HEK293 (cell line): ENCODE results near the gene KRTAP10-12.

Experiments used
- CTCF ChIA-PET: fragments of 350-600 bp; formaldehyde crosslinking; extraction: SDS; loops from one replicate; lab custom pipeline; 2021; ENCODE audit warnings: antibody characterized with exemption; lab: Yijun Ruan, JAX
- POLR2A ChIA-PET: fragments of 300-600 bp; formaldehyde crosslinking; extraction: SDS; loops from one replicate; lab custom pipeline; 2020; ENCODE audit warnings: antibody characterized with exemption, inconsistent platforms; lab: Yijun Ruan, JAX
- H3K27ac ChIP-seq: fragments of 200-500 bp; sonication (Bioruptor generic); 2 replicates; pipeline ENCODE4 v1.5.1; 2014; ENCODE audit warnings: low read depth, low read length, control low read depth, inconsistent platforms; ENCODE audit errors: extremely low read depth
- H3K36me3 ChIP-seq, 2 experiments: fragments of 200-500 bp in 1 of 2; sonication (Bioruptor generic) in 1 of 2; 1 replicate in 1 of 2; 2 replicates in 1 of 2; pipeline ENCODE4 v1.5.1; 2014 to 2017; ENCODE audit warnings: inconsistent platforms in 2 of 2, low read length in 2 of 2; ENCODE audit not compliant: control insufficient read depth in 2 of 2, insufficient read depth in 1 of 2
- H3K4me1 ChIP-seq: fragments of 200-500 bp; sonication (Bioruptor generic); 2 replicates; pipeline ENCODE4 v1.5.1; 2014; ENCODE audit warnings: mild to moderate bottlenecking, low read length, inconsistent platforms; ENCODE audit not compliant: control insufficient read depth, insufficient read depth
- H3K4me3 ChIP-seq: 2 replicates; pipeline ENCODE4 v1.5.1; 2011; ENCODE audit warnings: low read depth, mild to moderate bottlenecking, control low read depth, low read length, moderate library complexity
- H3K9me3 ChIP-seq: fragments of 200-500 bp; sonication (Bioruptor generic); 2 replicates; pipeline ENCODE4 v1.5.1; 2014; ENCODE audit warnings: low read depth, low read length, inconsistent platforms; ENCODE audit not compliant: control insufficient read depth, insufficient read depth
- GLIS1 ChIP-seq: fragments of 450-650 bp; formaldehyde crosslinking; IDR thresholded peaks from 2 replicates; pipeline ENCODE4 v1.5.1; 2016; ENCODE audit warnings: missing biosample characterization, missing genetic modification characterization
- KLF9 ChIP-seq: fragments of 450-650 bp; formaldehyde crosslinking; IDR thresholded peaks from 2 replicates; pipeline ENCODE4 v1.5.1; 2016; ENCODE audit warnings: missing biosample characterization, missing genetic modification characterization, low read depth
- MYNN ChIP-seq: fragments of 450-650 bp; formaldehyde crosslinking; IDR thresholded peaks from 2 replicates; pipeline ENCODE4 v1.5.1; 2016; ENCODE audit warnings: missing biosample characterization, missing genetic modification characterization, borderline replicate concordance
- MZF1 ChIP-seq: fragments of 450-650 bp; formaldehyde crosslinking; IDR thresholded peaks from 2 replicates; pipeline ENCODE4 v1.5.1; 2017; ENCODE audit warnings: missing biosample characterization, missing genetic modification characterization, borderline replicate concordance
- SCRT1 ChIP-seq: fragments of 450-650 bp; formaldehyde crosslinking; IDR thresholded peaks from 2 replicates; pipeline ENCODE4 v1.5.1; 2016; ENCODE audit warnings: missing biosample characterization, missing genetic modification characterization, borderline replicate concordance
- YY1 ChIP-seq: fragments of 450-650 bp; formaldehyde crosslinking; IDR thresholded peaks from 2 replicates; pipeline ENCODE4 v1.5.1; 2018; ENCODE audit warnings: missing biosample characterization, missing genetic modification characterization
- ZBTB48 ChIP-seq: fragments of 450-650 bp; formaldehyde crosslinking; IDR thresholded peaks from 2 replicates; pipeline ENCODE4 v1.5.1; 2016; ENCODE audit warnings: missing biosample characterization, missing genetic modification characterization
- ZNF146 ChIP-seq: fragments of 450-650 bp; formaldehyde crosslinking; IDR thresholded peaks from 2 replicates; pipeline ENCODE4 v1.5.1; 2016; ENCODE audit warnings: missing biosample characterization, missing genetic modification characterization
- ZNF223 ChIP-seq: fragments of 450-650 bp; formaldehyde crosslinking; IDR thresholded peaks from 2 replicates; pipeline ENCODE4 v1.5.1; 2016; ENCODE audit warnings: missing biosample characterization, missing genetic modification characterization
- ZNF23 ChIP-seq: fragments of 450-650 bp; formaldehyde crosslinking; IDR thresholded peaks from 2 replicates; pipeline ENCODE4 v1.5.1; 2016; ENCODE audit warnings: missing biosample characterization, missing genetic modification characterization, borderline replicate concordance
- ZNF501 ChIP-seq: fragments of 450-650 bp; formaldehyde crosslinking; IDR thresholded peaks from 2 replicates; pipeline ENCODE4 v1.5.1; 2016; ENCODE audit warnings: missing biosample characterization, missing genetic modification characterization
- ZNF549 ChIP-seq: fragments of 450-650 bp; IDR thresholded peaks from 2 replicates; pipeline ENCODE4 v1.5.1; 2018; ENCODE audit warnings: missing biosample characterization, missing genetic modification characterization, mild to moderate bottlenecking, inconsistent platforms, moderate library complexity
- ZNF610 ChIP-seq: fragments of 450-650 bp; formaldehyde crosslinking; IDR thresholded peaks from 2 replicates; pipeline ENCODE4 v1.5.1; 2016; ENCODE audit warnings: missing biosample characterization, missing genetic modification characterization, borderline replicate concordance
- ZNF670 ChIP-seq: fragments of 450-650 bp; formaldehyde crosslinking; IDR thresholded peaks from 2 replicates; pipeline ENCODE4 v1.5.1; 2016; ENCODE audit warnings: missing biosample characterization, missing genetic modification characterization, low read depth
- ZNF76 ChIP-seq: fragments of 450-650 bp; formaldehyde crosslinking; IDR thresholded peaks from 2 replicates; pipeline ENCODE4; 2016; ENCODE audit warnings: low read depth, missing biosample characterization, missing genetic modification characterization, borderline replicate concordance
- TF ChIP-seq, protein P1 (sequence below): fragments of 450-650 bp; formaldehyde crosslinking; IDR thresholded peaks from 2 replicates; pipeline ENCODE4 v1.5.1; 2016; ENCODE audit warnings: missing biosample characterization, missing genetic modification characterization
- TF ChIP-seq, protein P2 (sequence below): fragments of 450-650 bp; formaldehyde crosslinking; IDR thresholded peaks from 2 replicates; pipeline ENCODE4 v1.5.1; 2016; ENCODE audit warnings: missing biosample characterization, missing genetic modification characterization
- TF ChIP-seq, protein P3 (sequence below): IDR thresholded peaks from 2 replicates; pipeline ENCODE4 v1.6.1; 2011; ENCODE audit warnings: mild to moderate bottlenecking, low read depth, low read length, borderline replicate concordance
- TF ChIP-seq, protein P4 (sequence below): fragments of 450-650 bp; formaldehyde crosslinking; IDR thresholded peaks from 2 replicates; pipeline ENCODE4 v1.5.1; 2016; ENCODE audit warnings: missing biosample characterization, missing genetic modification characterization, low read depth

The KRTAP10-12 gene

DNA sequence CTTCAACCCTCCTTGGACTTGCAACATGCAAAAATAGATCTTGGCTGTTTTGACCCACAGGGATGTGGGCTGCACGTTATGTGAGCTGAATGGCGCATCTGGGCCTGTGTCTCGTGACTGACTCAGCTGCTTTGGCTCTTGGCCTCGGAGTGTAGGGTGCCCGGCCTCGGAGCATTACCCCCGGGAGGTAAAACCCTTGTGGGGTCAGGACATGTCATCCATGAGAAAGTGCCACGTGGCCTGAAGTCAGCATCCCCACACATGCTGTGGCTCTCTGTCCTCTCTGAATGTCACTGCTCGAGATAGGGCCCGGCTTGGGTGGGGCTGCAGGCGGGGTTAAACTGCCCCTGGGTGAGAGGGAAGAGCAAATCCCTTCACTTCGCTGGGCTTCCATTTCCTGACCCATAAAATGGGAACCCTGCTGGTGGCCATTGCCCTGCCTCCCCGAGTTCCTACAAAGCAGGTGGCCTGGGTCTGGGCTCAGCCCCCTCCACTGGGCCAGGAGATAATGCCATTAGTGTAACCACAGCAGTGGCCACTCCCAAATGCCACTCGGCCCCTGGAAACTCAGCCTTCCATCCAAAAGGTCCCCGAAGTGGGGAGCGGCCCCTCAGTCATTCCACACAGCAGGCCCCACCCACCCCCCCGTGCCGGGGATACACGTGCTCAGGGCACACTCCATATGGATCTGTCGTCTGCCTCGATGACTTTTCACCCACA lies 37.2 kb downstream of the KRTAP10-12 start:
- Histone ChIP-seq H3K4me3 (no peak overlapping the region), H3K4me1 (no peaks in the 10 kb centered on the region), H3K36me3 (no peaks in the 10 kb centered on the region), H3K9me3 (no peaks in the 10 kb centered on the region), H3K27ac (no peak overlapping the region)
- POLR2A ChIA-PET = no interaction called here
- TF ChIP-seq YY1 (tag by site-specific recombination) (no peak), GLIS1 (tag by site-specific recombination) (no peak)
- TF ChIP-seq, protein P1, sequence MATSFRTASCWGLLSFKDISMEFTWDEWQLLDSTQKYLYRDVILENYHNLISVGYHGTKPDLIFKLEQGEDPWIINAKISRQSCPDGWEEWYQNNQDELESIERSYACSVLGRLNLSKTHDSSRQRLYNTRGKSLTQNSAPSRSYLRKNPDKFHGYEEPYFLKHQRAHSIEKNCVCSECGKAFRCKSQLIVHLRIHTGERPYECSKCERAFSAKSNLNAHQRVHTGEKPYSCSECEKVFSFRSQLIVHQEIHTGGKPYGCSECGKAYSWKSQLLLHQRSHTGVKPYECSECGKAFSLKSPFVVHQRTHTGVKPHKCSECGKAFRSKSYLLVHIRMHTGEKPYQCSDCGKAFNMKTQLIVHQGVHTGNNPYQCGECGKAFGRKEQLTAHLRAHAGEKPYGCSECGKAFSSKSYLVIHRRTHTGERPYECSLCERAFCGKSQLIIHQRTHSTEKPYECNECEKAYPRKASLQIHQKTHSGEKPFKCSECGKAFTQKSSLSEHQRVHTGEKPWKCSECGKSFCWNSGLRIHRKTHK = no peak
- CTCF ChIA-PET = no interaction called here

DNA sequence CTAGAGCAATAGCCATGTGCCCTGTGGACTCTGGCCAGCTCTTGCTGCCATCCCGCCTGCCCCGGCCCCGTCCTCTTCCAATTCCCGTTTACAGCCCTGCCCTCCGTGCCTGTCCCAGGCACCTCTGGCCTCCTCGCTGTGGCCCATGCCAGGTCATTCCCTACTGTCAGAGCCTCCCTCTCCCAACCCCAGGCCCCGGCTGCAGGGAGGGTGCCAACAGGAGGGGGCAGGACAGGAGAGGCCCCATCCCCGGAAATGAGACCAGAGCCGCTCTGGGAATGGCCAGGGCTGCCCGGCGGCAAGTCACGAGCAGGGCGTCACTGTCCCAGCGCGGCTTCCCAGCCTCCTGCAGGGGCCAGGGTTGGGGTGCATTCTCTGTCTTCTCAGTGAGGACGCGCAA lies 37.9 kb downstream of the KRTAP10-12 start:
- ChIA-PET POLR2A (no interaction called here), CTCF (interaction anchor here (0.5 kb wide), 1 partner anchor 28 kb away, joined by 3 read pairs; no protein-coding TSS in a partner anchor)
- Histone ChIP-seq H3K36me3 (no peaks in the 10 kb centered on the region), H3K27ac (no peak overlapping the region), H3K9me3 (no peaks in the 10 kb centered on the region), H3K4me1 (no peaks in the 10 kb centered on the region), H3K4me3 (no peak overlapping the region)
- TF ChIP-seq KLF9 (tag by site-specific recombination) = no peak
- no peak for TF ChIP-seq ZNF610 (tag by site-specific recombination)
- no peak for TF ChIP-seq ZNF223 (tag by site-specific recombination)
- no peak for TF ChIP-seq ZNF76 (tag by site-specific recombination)
- no peak for TF ChIP-seq ZBTB48 (tag by site-specific recombination)

DNA sequence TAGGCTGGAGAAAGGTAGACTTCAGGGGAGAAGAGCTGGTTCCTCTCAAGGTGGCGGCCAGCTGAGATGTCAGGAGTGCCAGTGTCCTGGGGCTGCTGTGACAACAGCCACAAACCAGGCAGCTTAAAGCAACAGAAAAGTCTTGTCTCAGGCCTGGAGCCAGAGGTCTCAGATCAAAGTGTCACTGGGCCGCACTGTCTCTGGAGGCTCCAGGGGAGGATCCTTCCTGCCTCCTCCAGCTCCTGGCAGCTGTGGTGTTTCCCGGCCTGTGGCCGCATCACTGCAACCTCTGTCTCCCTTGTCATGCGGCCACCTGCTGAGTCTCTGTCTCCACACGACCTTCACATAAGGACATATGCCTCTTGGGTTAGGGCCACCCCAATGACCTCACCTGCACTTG lies 38.8 kb downstream of the KRTAP10-12 start:
- Histone ChIP-seq H3K36me3 (no peaks in the 10 kb centered on the region), H3K4me3 (no peak overlapping the region), H3K27ac (no peak overlapping the region), H3K4me1 (no peaks in the 10 kb centered on the region), H3K9me3 (no peaks in the 10 kb centered on the region)
- ChIA-PET CTCF (interaction anchor here (1.5 kb wide), 1 partner anchor 158 kb away, joined by 3 read pairs; no protein-coding TSS in a partner anchor), POLR2A (interaction anchor here (0.6 kb wide), 1 partner anchor 11 kb away, joined by 3 read pairs; no protein-coding TSS in a partner anchor)
- TF ChIP-seq SCRT1 (tag by site-specific recombination) (no peak), ZNF501 (tag by site-specific recombination) (no peak), ZNF23 (tag by site-specific recombination) (no peak), MYNN (no peak), ZNF549 (tag by site-specific recombination) (no peak), MZF1 (no peak), ZNF146 (tag by site-specific recombination) (no peak), GLIS1 (tag by site-specific recombination) (no peak), ZNF670 (tag by site-specific recombination) (no peak)
- TF ChIP-seq, protein P2, sequence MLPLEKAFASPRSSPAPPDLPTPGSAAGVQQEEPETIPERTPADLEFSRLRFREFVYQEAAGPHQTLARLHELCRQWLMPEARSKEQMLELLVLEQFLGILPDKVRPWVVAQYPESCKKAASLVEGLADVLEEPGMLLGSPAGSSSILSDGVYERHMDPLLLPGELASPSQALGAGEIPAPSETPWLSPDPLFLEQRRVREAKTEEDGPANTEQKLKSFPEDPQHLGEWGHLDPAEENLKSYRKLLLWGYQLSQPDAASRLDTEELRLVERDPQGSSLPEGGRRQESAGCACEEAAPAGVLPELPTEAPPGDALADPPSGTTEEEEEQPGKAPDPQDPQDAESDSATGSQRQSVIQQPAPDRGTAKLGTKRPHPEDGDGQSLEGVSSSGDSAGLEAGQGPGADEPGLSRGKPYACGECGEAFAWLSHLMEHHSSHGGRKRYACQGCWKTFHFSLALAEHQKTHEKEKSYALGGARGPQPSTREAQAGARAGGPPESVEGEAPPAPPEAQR (tag by site-specific recombination) = no peak
- TF ChIP-seq, protein P3, sequence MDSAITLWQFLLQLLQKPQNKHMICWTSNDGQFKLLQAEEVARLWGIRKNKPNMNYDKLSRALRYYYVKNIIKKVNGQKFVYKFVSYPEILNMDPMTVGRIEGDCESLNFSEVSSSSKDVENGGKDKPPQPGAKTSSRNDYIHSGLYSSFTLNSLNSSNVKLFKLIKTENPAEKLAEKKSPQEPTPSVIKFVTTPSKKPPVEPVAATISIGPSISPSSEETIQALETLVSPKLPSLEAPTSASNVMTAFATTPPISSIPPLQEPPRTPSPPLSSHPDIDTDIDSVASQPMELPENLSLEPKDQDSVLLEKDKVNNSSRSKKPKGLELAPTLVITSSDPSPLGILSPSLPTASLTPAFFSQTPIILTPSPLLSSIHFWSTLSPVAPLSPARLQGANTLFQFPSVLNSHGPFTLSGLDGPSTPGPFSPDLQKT = no peak
- TF ChIP-seq, protein P4, sequence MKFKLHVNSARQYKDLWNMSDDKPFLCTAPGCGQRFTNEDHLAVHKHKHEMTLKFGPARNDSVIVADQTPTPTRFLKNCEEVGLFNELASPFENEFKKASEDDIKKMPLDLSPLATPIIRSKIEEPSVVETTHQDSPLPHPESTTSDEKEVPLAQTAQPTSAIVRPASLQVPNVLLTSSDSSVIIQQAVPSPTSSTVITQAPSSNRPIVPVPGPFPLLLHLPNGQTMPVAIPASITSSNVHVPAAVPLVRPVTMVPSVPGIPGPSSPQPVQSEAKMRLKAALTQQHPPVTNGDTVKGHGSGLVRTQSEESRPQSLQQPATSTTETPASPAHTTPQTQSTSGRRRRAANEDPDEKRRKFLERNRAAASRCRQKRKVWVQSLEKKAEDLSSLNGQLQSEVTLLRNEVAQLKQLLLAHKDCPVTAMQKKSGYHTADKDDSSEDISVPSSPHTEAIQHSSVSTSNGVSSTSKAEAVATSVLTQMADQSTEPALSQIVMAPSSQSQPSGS (tag by site-specific recombination) = no peak
